ENCODE measurements around the gene PTAFR. TPM values are rescaled to one million over a fixed set of nuclear protein-coding genes. Genes with fewer than 3 reads are reported as not detected.
A peak's percentile ranks its signal among the peaks of the same experiment; 100 is the strongest.
"Not testable (repeated sequence)": the region's sequence is repeated elsewhere in the genome, so short reads cannot be mapped to it uniquely, and the experiment has no call there.

The PTAFR gene
- total RNA-seq, 2 experiments from 2014 or later: 0.47 to 0.53 TPM

- Histone ChIP-seq H3K27me3 (ENCODE audit: control insufficient read depth in 1 of 2, insufficient read depth in 2 of 2, low read length in 2 of 2) (no peaks in the 10 kb centered on the region), H3K4me1 (ENCODE audit: insufficient read depth, low read length) (no peaks in the 10 kb centered on the region), H3K9me3 (ENCODE audit: control insufficient read depth in 1 of 2, insufficient read depth in 1 of 2, low read length in 2 of 2) (no peaks in the 10 kb centered on the region), H3K27ac (ENCODE audit: low read depth in 1 of 2, low read length in 2 of 2) (no peak overlapping the region), H3K36me3 (ENCODE audit: insufficient read depth, low read length) (no peaks in the 10 kb centered on the region), H3K4me3 (ENCODE audit: low read length) (no peak overlapping the region)
- no peaks in the 10 kb centered on the region for H3K36me3 Mint-ChIP-seq (ENCODE audit: low read depth)
- ChIA-PET CTCF (no interaction called here), POLR2A (no interaction called here)
- no peak for TF ChIP-seq CTCF (IDR thresholded peaks at IDR 0.05)
- ATAC-seq (ENCODE audit: poor library complexity) (no peak), DNase-seq (no peak)
- no peaks in the 10 kb centered on the region for H3K9me3 Mint-ChIP-seq
- intact Hi-C loops (cut with DNase I, micrococcal nuclease): no loop called here
- no peak overlapping the region for H3K4me3 Mint-ChIP-seq
- no peaks in the 10 kb centered on the region for H3K4me1 Mint-ChIP-seq (ENCODE audit: low read depth)
- H3K27ac Mint-ChIP-seq: no peak overlapping the region
- no peaks in the 10 kb centered on the region for H3K27me3 Mint-ChIP-seq
Observed at GRCh38 chr1:28141685-28142084, 34.8 kb downstream of the PTAFR start.

GRCh38 chr1:28139866-28140265, 36.6 kb downstream of the PTAFR start:
- H3K4me1 Mint-ChIP-seq (ENCODE audit: low read depth); ATAC-seq (ENCODE audit: poor library complexity); H3K27me3 Mint-ChIP-seq; CTCF ChIA-PET; intact Hi-C loops (cut with DNase I, micrococcal nuclease); H3K36me3 ChIP-seq (ENCODE audit: insufficient read depth, low read length); H3K9me3 Mint-ChIP-seq; H3K36me3 Mint-ChIP-seq (ENCODE audit: low read depth); H3K4me3 Mint-ChIP-seq; H3K27ac ChIP-seq (ENCODE audit: low read depth in 1 of 2, low read length in 2 of 2); POLR2A ChIA-PET; H3K4me1 ChIP-seq (ENCODE audit: insufficient read depth, low read length); H3K4me3 ChIP-seq (ENCODE audit: low read length); H3K27ac Mint-ChIP-seq; H3K27me3 ChIP-seq (ENCODE audit: control insufficient read depth in 1 of 2, insufficient read depth in 2 of 2, low read length in 2 of 2); DNase-seq; H3K9me3 ChIP-seq (ENCODE audit: control insufficient read depth in 1 of 2, insufficient read depth in 1 of 2, low read length in 2 of 2): not testable (repeated sequence)

GRCh38 chr1:28139025-28139712, 37.3 kb downstream of the PTAFR start:
- no peaks in the 10 kb centered on the region for H3K4me1 Mint-ChIP-seq (ENCODE audit: low read depth)
- no peaks in the 10 kb centered on the region for H3K9me3 Mint-ChIP-seq
- H3K27me3 ChIP-seq (ENCODE audit: control insufficient read depth in 1 of 2, insufficient read depth in 2 of 2, low read length in 2 of 2): no peaks in the 10 kb centered on the region
- no peak for TF ChIP-seq CTCF (IDR thresholded peaks at IDR 0.05)
- ChIA-PET POLR2A (no interaction called here), CTCF (no interaction called here)
- H3K36me3 ChIP-seq (ENCODE audit: insufficient read depth, low read length): no peaks in the 10 kb centered on the region
- H3K4me1 ChIP-seq (ENCODE audit: insufficient read depth, low read length): no peaks in the 10 kb centered on the region
- no peak overlapping the region for H3K4me3 Mint-ChIP-seq
- H3K27ac Mint-ChIP-seq: no peak overlapping the region
- H3K4me3 ChIP-seq (ENCODE audit: low read length): no peak overlapping the region
- H3K27ac ChIP-seq (ENCODE audit: low read depth in 1 of 2, low read length in 2 of 2): no peak overlapping the region
- H3K9me3 ChIP-seq (ENCODE audit: control insufficient read depth in 1 of 2, insufficient read depth in 1 of 2, low read length in 2 of 2): no peaks in the 10 kb centered on the region
- no peaks in the 10 kb centered on the region for H3K27me3 Mint-ChIP-seq
- intact Hi-C loops (cut with DNase I, micrococcal nuclease): no loop called here
- no peak for ATAC-seq (ENCODE audit: poor library complexity)
- no peaks in the 10 kb centered on the region for H3K36me3 Mint-ChIP-seq (ENCODE audit: low read depth)
- peak in 2 of 14 experiments; percentile 61 to 69 for DNase-seq

Measured in CD4-positive, alpha-beta T cell (primary cell).